H1 (cell line): Measurements from ENCODE around the gene FAM8A1. TPM values are rescaled to one million over a fixed set of nuclear protein-coding genes. Genes with fewer than 3 reads are reported as not detected.

Experiments used
- polyA plus RNA-seq, 7 experiments: library from polyadenylated mRNA; depleted of rRNA in 3 of 7; stranded (reverse) in 5 of 7; unstranded in 2 of 7; fragments of >200 nt in 5 of 7; fragments of 200-250 nt in 2 of 7; gene quantifications; 1 replicate in 5 of 7; 2 replicates in 1 of 7; 4 replicates in 1 of 7; pipeline versions ENCODE4 v1.2.1 to v1.2.3, GENCODE V29; 2011 to 2013; ENCODE audit warnings: missing spikeins in 2 of 7, mixed read lengths in 2 of 7
- small RNA-seq: library from polyadenylated mRNA; stranded (forward); fragments of <200 nt; extraction: miRNeasy Mini kit (QIAGEN cat#:217004); gene quantifications from one replicate; pipeline ENCODE3, GENCODE V24; 2013; ENCODE audit not compliant: insufficient read depth
- total RNA-seq: library from RNA; stranded (reverse); fragmentation: NEBNext Ultra II Directional; extraction: Animal tissue kit (Norgen Biotek cat#: 25700); gene quantifications from 2 replicates; pipeline ENCODE4 v1.2.1, GENCODE V29; 2021

The FAM8A1 gene
- total and polyA plus RNA-seq, 2 of the 8 experiments (the other 6 are each of a cell fraction or from before 2014, with no cell fraction given) = 3.4 to 9.2 TPM

Small RNA genes within 50 kb of the gene (small RNA-seq; reads per million reads assigned to genes)
- not detected for gene RNU6-190P
- gene SUMO2P13 = not detected

Other genes with a start within 250 kb of the FAM8A1 start
- gene CAP2, start 206.7 kb upstream of the FAM8A1 start, total RNA-seq = 8.2 and 10.0 TPM in 2 replicates
- 6.4 and 7.2 TPM in 2 replicates for gene CAP2, start 206.7 kb upstream of the FAM8A1 start, polyA plus RNA-seq (2011; rRNA removed)
- gene NUP153, start 106.6 kb downstream of the FAM8A1 start, total RNA-seq = 84.8 and 86.8 TPM in 2 replicates
- 28.0 and 47.0 TPM in 2 replicates for gene NUP153, start 106.6 kb downstream of the FAM8A1 start, polyA plus RNA-seq (2011; rRNA removed)